PC-9 (cell line): Measurements from ENCODE around the gene GASK1B. TPM values are rescaled to one million over a fixed set of nuclear protein-coding genes. Genes with fewer than 3 reads are reported as not detected.
A peak's percentile ranks its signal among the peaks of the same experiment; 100 is the strongest.

Experiments
- BruUV-seq: library from RNA; stranded (reverse); fragments of 400-500 nt; replicated peaks from 2 replicates; lab custom pipeline; 2021; lab: Mats Ljungman, UMichigan
- CTCF ChIA-PET: fragments of 300-600 bp; sonication (Branson Sonifier 250); formaldehyde crosslinking; loops from one replicate; lab custom pipeline; 2022; ENCODE audit warnings: antibody characterized with exemption; lab: Charles Lee
- POLR2A ChIA-PET: fragments of 300-600 bp; sonication (Branson Sonifier 250); formaldehyde crosslinking; loops from one replicate; lab custom pipeline; 2022; ENCODE audit warnings: antibody characterized with exemption; ENCODE audit not compliant: unreplicated experiment; lab: Charles Lee
- DNase-seq, 2 experiments: peaks; one replicate each; pipeline versions ENCODE4 v3.0.0 to v3.0.0-alpha.2; 2015 to 2022; ENCODE audit warnings: mixed read lengths in 1 of 2
- H2AFZ ChIP-seq: fragments of 200-600 bp; sonication (generic); 2 replicates; pipeline ENCODE4 v1.8.1; 2017; ENCODE audit warnings: antibody characterized with exemption
- H3F3A ChIP-seq: fragments of 200-600 bp; sonication (generic); 2 replicates; pipeline ENCODE4 v1.8.1; 2017; ENCODE audit warnings: antibody characterized with exemption, mild to moderate bottlenecking, low read depth; ENCODE audit not compliant: insufficient read depth
- H3K27ac ChIP-seq: fragments of 200-600 bp; sonication (generic); 2 replicates; pipeline ENCODE4 v1.6.1; 2016; ENCODE audit warnings: mixed run types
- H3K27me3 ChIP-seq: fragments of 200-600 bp; sonication (generic); 2 replicates; pipeline ENCODE4 v1.6.1; 2016; ENCODE audit warnings: low read depth, mixed run types; ENCODE audit not compliant: insufficient read depth
- H3K36me3 ChIP-seq: fragments of 200-600 bp; sonication (generic); 2 replicates; pipeline ENCODE4 v1.6.1; 2016; ENCODE audit warnings: low read depth, mixed run types
- H3K4me1 ChIP-seq: fragments of 200-600 bp; sonication (generic); replicated peaks from 2 replicates; pipeline ENCODE4 v1.6.1; 2016; ENCODE audit warnings: mixed run types; ENCODE audit not compliant: insufficient read depth
- H3K4me2 ChIP-seq: fragments of 200-600 bp; sonication (generic); 2 replicates; pipeline ENCODE4 v1.6.1; 2017; ENCODE audit warnings: mixed run types
- H3K4me3 ChIP-seq: fragments of 200-600 bp; sonication (generic); 2 replicates; pipeline ENCODE4 v1.6.1; 2016; ENCODE audit warnings: mixed run types
- H3K79me2 ChIP-seq: fragments of 200-600 bp; sonication (generic); 2 replicates; pipeline ENCODE4 v1.6.1; 2017; ENCODE audit warnings: low read depth, mixed run types
- H3K9me2 ChIP-seq: fragments of 200-600 bp; sonication (generic); 2 replicates; pipeline ENCODE4 v1.8.1; 2017; ENCODE audit warnings: mild to moderate bottlenecking; ENCODE audit not compliant: insufficient read depth
- H3K9me3 ChIP-seq: fragments of 200-600 bp; sonication (generic); 2 replicates; pipeline ENCODE4 v1.8.1; 2016; ENCODE audit warnings: low read depth; ENCODE audit not compliant: insufficient read depth
- H4K20me1 ChIP-seq: fragments of 200-600 bp; sonication (generic); 2 replicates; pipeline ENCODE4 v1.8.1; 2017; ENCODE audit not compliant: insufficient read depth
- EZH2 ChIP-seq: fragments of 200-600 bp; sonication (generic); IDR thresholded peaks from 2 replicates; pipeline ENCODE4 v1.8.0; 2017; ENCODE audit warnings: antibody characterized with exemption, low read depth
- intact Hi-C: fragments of 100-400 bp; cut with micrococcal nuclease; formaldehyde crosslinking; loops from one replicate; pipeline ENCODE4 v1.10.0; 2022; ENCODE audit not compliant: unreplicated experiment
- total RNA-seq: library from RNA; stranded (reverse); gene quantifications from 2 replicates; pipeline ENCODE4 v1.2.3, GENCODE V29; 2021
- TF ChIP-seq, protein P1 (sequence below): fragments of 200-600 bp; sonication (generic); conservative IDR thresholded peaks from 2 replicates; pipeline ENCODE4 v1.6.1; 2017; ENCODE audit warnings: mixed run types, antibody characterized with exemption, mild to moderate bottlenecking, moderate library complexity

GASK1B gene
- total RNA-seq, 1 experiment from 2014 or later = 4.1 TPM

DNA sequence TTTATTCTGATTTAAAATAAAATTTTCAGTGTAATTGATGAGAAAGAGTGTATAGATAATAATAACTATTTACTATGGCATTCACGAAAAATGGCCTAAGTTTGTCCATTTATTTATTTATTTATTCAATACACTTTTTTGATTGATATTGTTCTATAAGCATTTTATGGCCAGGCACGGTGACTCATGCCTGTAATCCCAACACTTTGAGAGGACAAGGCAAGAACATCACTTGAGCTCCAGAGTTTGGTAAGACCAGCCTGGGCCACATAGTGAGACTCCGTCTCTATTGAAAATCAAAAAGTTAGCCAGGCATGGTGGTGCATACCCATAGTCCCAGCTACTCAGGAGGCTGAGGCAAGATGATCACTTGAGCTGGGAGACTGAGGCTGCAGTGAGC is 25.7 kb downstream of the GASK1B start:
- ChIA-PET CTCF (no interaction called here), POLR2A (no interaction called here)
- no peaks in the 10 kb centered on the region for H3K79me2 ChIP-seq
- no TSS peak for BruUV-seq
- no peaks in the 10 kb centered on the region for H4K20me1 ChIP-seq
- TF ChIP-seq, protein P1, sequence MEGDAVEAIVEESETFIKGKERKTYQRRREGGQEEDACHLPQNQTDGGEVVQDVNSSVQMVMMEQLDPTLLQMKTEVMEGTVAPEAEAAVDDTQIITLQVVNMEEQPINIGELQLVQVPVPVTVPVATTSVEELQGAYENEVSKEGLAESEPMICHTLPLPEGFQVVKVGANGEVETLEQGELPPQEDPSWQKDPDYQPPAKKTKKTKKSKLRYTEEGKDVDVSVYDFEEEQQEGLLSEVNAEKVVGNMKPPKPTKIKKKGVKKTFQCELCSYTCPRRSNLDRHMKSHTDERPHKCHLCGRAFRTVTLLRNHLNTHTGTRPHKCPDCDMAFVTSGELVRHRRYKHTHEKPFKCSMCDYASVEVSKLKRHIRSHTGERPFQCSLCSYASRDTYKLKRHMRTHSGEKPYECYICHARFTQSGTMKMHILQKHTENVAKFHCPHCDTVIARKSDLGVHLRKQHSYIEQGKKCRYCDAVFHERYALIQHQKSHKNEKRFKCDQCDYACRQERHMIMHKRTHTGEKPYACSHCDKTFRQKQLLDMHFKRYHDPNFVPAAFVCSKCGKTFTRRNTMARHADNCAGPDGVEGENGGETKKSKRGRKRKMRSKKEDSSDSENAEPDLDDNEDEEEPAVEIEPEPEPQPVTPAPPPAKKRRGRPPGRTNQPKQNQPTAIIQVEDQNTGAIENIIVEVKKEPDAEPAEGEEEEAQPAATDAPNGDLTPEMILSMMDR = no peak
- no peak for TF ChIP-seq EZH2
- H3K27ac ChIP-seq = no peak overlapping the region
- H3K9me3 ChIP-seq = no peaks in the 10 kb centered on the region
- H3F3A ChIP-seq = no peaks in the 10 kb centered on the region
- no peak overlapping the region for H3K4me2 ChIP-seq
- no peaks in the 10 kb centered on the region for H3K9me2 ChIP-seq
- DNase-seq = no peak
- H3K4me3 ChIP-seq = no peak overlapping the region
- no peak overlapping the region for H2AFZ ChIP-seq
- no peaks in the 10 kb centered on the region for H3K27me3 ChIP-seq
- no peaks in the 10 kb centered on the region for H3K36me3 ChIP-seq
- intact Hi-C loops = no loop called here
- no peaks in the 10 kb centered on the region for H3K4me1 ChIP-seq

DNA sequence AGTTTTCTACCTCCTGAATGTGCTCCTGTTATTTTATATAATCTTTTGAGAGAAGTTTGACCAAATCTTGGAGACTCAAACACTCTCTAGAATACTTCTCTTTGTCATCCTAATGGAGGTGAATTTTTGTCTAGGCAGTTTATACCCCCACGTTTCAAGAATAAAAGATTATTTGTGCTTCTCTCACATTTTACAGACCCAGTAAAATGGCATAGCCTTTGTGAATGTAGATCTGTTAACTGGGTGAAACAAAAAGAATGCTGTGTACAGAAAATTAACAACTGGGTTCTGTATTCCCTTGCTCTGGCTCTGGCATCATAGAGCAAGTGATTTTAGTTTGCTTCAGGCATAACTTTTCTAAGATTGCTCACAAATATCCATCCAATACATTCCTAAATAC is 26.1 kb downstream of the GASK1B start:
- H3K27ac ChIP-seq = no peak overlapping the region
- H2AFZ ChIP-seq = no peak overlapping the region
- POLR2A ChIA-PET = no interaction called here
- DNase-seq = no peak
- H3K4me3 ChIP-seq = no peak overlapping the region
- no peaks in the 10 kb centered on the region for H3K4me1 ChIP-seq
- no peaks in the 10 kb centered on the region for H3K9me2 ChIP-seq
- intact Hi-C loops = no loop called here
- no peak overlapping the region for H3K4me2 ChIP-seq
- H4K20me1 ChIP-seq = no peaks in the 10 kb centered on the region
- H3K27me3 ChIP-seq = no peaks in the 10 kb centered on the region
- CTCF ChIA-PET = no interaction called here
- no peaks in the 10 kb centered on the region for H3K79me2 ChIP-seq
- no peak for TF ChIP-seq EZH2
- TF ChIP-seq, protein P1 = no peak
- no peaks in the 10 kb centered on the region for H3F3A ChIP-seq
- no peaks in the 10 kb centered on the region for H3K9me3 ChIP-seq
- no TSS peak for BruUV-seq
- H3K36me3 ChIP-seq = no peaks in the 10 kb centered on the region

DNA sequence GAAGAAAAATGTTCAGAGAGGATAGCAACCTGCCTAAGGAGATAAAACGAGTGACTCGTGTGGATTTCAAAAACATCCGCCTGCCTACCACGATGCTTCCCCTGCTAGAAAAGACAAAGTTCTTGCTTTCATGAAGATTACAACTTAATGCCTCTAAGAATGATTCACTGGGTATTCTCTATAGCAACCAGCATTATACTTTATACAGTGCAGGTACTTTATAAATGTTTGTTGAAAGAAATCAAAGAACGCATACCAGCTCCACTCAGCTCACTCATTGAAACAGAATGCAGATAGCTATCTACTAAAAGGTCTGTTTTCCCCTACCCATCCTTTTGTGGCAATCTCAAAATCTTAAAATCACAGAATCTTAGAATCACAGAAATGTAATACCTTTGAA is 33.7 kb downstream of the GASK1B start:
- no peaks in the 10 kb centered on the region for H3K9me2 ChIP-seq
- no peak overlapping the region for H2AFZ ChIP-seq
- no peaks in the 10 kb centered on the region for H4K20me1 ChIP-seq
- intact Hi-C loops = loop anchor here (1.0 kb wide), 1 partner anchor 45 kb away; no protein-coding TSS in a partner anchor
- no peaks in the 10 kb centered on the region for H3K9me3 ChIP-seq
- H3K4me1 ChIP-seq = no peaks in the 10 kb centered on the region
- H3K4me3 ChIP-seq = no peak overlapping the region
- H3K4me2 ChIP-seq = no peak overlapping the region
- peak in 1 of 2 experiments; percentile 9 for DNase-seq
- no peaks in the 10 kb centered on the region for H3K79me2 ChIP-seq
- ChIA-PET CTCF (no interaction called here), POLR2A (interaction anchor here (0.6 kb wide), 2 partner anchors 19 to 315 kb away, joined by 3 read pairs; no protein-coding TSS in a partner anchor)
- no peaks in the 10 kb centered on the region for H3F3A ChIP-seq
- no peaks in the 10 kb centered on the region for H3K27me3 ChIP-seq
- no peak for TF ChIP-seq EZH2
- TF ChIP-seq, protein P1 = no peak
- no peak overlapping the region for H3K27ac ChIP-seq
- no TSS peak for BruUV-seq
- H3K36me3 ChIP-seq = no peaks in the 10 kb centered on the region
